ENCODE measurements around the gene PPP2R3A.

The PPP2R3A gene

DNA sequence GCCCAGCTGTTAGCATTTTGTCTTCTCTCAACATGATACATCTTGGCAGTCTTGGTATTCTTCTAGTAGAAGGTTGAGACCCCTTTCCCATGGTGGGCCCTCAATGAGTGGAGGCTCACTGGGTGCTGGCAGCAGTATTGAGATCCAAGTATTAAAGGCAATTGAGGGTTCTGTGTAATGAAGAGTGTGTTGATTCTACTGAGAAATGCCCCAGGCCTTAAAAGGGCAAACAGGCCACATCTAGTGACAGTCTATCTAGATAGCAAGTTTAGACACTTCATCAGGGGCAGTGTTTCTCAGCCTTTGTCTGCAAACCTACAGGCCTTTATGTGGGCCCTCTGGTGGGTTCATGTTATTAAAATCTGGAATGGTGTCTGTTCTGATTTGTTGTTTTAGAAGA lies 9.5 kb downstream of the PPP2R3A start:
- no peak for DNase-seq

DNA sequence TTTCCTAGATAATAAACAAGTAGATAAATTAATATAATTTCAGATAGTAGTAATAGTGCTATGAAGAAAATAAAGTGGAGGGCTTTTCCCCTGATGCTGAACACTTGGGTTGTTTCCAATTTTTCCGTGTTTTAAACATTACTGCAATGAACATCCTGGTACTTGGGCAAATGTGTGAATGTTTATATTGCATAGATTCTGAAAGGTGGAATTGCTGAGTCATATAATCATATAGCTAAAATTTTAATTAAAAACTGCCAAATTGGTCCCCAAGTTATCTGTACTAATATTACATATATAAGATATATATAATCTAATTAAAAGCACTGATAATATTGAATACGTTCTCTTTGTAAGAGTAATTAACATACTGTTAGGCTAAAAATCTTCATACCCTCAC lies 10.0 kb downstream of the PPP2R3A start:
- DNase-seq: no peak

DNA sequence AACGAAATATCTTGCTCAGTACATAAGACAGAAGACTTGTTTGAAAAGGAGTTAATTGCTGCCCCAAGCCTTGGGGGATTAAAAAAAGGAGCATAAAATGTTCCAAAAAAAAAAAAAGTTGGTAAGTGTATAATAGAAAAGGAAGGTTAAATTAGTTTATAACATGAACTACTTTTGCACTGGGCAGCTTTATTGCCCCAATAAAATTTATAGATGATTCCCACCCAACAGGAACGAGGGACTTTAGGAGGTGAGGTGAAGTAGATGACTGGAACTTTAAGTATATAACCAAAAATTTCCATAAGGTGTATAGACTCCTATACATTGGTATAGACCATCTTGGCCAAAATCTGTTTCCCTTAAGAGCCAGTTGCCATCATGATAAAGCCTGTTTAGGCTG lies 14.8 kb downstream of the PPP2R3A start:
- DNase-seq: no peak

DNA sequence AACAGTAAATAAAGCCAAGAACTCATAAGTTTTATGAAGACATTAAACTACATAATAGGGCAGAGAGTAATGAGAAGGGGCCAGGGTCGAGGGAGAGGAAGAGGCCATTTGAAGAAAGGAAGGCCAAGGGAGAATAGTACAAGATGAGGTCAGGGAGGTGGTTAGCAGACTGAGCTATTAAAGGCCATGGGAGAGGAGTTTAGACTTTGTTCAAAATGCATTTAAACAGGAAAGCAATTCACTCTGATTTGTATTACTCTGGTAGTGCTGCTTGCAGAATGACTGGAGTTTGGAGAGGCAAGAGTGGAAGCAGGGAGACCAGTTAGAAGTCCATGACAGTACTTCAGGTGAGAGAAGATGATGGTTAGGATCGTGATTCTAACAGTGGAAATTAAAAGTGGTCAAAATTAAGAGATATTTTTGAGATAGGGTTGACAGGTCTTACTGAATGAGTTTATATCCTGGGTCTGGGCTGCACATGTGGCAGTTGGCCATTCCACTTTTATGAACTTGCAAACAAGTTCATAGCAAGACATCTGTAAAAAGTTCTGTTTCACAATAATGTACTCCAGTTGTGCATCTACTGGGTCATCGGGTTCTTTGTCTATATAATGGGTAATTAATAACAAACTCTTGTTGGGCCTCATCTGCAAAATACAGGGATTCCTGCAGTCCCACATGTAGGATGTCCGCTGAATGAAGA lies 16.3 kb downstream of the PPP2R3A start:
- no peak for DNase-seq

DNA sequence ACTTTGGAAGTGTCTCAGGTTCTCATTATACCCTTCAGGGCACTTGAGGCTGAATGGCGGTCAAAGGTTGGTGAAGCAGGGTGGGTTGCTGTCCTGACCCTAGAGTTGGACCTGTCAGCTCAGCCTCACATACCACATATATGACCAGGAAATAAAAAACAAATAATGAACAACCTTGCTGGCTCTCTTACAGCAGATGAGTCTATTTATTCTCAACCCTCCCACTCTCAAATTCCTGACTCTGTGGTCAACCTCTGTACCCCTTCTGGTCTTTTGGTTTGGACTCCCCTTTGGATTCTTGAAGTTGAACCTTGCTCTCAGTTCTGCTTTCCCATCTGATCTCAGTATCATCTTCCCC lies 16.9 kb downstream of the PPP2R3A start:
- DNase-seq: no peak

DNA sequence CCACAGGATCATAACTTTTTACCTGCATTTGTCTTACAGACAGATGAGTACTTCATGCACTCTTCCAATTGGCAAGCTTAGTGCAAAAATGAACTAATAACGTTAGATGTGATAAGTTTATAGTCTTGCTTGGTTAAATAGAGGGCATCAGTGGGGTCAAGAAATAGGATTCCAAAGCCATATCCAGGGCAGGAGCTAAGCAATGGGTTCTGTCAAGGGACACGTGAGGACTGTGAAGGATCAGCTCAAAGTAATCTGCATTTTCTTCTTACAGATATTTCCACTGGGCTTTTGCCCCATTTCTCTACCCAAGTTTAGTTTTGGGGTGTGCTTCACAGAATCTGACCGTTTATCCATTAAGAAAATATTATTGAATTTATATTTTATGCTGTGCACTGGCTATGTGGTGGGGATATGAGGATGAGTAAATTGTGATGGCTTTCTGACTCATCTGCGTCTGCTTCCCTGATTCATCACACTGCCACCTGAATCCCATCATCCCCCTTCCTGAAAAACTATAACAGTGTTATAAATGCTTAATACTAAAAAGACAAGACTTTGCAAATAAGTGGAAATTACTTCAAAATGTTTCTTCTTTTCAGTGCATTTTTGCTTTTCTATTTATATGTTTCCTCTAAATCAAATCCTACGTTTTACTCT lies 17.5 kb downstream of the PPP2R3A start:
- DNase-seq: no peak

DNA sequence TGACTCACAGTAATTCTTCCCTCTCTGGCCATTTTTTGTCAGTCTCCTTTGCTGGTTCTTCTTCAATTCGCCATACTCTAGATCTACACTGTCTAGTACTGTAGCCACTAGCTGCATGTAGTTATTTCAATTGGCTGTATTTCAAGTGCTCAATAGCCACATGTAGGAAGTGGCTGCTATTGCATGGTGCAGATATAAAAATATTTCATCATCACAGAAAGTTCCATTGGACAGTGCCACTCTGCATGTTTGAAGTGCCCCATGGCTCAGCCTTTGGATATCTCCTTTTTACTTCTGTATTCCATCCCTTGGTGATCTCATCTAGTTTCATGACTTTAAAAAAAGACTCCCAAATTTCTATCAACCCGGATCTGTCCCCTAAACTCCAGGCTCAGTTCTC lies 22.1 kb downstream of the PPP2R3A start:
- DNase-seq: no peak

DNA sequence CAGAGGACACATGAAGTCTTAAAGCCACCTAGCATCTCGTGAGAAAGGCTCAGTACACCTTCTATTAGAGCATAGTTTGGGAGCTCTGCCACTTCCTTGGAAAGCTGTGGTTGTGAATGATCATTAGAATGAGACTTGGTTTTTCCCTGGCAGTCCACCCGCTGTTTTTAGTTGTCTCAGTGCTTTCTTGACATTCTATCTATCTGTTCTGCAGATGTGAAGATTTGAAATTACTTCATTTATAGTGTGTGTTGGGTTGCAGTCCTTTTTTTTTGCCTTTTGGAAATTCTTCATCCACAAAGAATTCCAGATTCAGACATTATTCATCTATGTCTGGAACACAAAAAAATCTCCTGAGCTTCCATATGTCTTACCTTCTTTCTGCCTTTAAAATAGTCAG lies 23.7 kb downstream of the PPP2R3A start:
- no peak for DNase-seq

DNA sequence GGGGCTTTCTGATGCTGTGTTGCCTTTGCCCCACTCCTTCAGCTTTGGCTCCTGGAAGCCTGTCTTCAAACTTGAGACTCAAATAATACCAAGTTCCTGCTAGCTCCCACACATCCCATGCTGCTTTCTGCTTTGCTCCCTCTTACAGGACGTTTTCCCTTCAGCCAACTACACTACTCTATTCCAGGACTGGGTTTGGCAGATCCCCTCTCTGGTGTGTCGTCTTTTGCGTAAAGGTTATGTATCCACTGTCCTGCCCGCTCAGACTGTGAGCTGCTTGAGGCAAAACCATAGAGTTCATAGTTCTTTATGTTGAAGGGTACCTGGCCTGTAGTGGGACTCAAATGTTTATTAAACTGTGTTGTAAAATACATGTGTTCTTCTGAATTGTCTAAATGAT lies 25.4 kb downstream of the PPP2R3A start:
- DNase-seq: no peak

DNA sequence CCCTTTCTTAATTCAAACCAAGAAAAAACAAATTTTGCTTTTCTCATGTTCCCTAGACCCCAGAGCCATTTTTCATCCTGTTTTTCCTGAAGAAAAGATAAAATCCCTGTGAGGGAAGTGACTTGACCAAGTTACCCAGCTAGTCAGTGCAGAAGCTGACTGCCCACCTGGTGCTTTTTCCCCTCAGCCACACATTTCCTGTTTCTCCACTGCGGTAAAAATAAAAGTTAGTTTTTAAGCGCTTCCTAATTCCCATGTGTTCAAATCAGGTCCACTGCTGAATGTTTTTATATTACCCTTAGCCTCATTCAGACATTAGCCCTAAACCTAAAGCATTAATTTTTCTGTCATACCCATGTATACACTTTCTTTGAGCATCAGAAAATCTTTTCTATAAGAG lies 26.1 kb downstream of the PPP2R3A start:
- DNase-seq: no peak

DNA sequence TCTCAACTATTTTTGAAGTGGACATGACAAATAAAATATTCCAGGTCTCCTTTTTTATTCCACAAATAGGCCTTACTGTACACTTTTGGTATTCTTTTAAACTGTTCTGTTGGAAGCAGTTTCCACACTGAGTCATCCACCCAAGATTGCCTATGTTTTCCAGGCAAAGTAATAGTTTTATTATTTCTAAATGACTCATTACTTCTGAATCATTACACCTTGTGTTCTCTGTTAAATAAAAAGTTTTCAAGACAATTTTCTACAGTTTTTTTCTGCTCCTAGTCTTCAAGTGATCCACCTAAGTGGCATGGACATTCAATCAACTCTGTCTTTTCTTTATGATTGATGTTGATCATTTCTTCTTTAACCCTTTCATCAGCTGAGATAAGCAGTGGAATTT lies 26.5 kb downstream of the PPP2R3A start:
- DNase-seq: no peak

DNA sequence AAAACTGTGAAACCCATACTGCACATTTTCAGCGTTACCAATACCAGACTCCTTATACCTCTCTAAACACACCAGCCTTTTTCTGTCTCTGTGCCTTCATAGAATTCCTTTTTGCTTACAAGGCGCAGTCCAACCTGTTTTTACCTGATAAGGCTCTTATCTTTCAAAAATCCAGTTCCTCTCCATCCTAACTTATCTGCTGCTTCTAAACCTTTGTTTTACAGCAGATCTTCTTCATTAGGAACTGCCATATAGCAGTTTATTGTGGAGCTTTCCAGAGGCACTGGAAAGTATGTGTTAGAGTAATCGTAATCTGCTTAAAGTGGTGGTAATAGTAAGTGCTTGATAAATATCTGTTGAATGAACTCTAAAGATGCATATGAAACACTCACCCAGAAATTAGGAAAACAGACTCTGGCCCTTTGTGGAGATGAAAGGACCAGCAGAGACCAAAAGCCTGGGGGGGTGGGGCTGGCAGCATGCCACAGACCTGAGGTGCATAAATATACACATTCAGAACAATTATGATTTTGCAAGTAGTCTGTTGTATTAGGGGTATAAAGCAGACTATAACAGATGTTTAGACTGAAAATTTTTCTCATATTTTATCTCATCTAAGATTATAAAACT lies 29.3 kb downstream of the PPP2R3A start:
- no peak for DNase-seq

DNA sequence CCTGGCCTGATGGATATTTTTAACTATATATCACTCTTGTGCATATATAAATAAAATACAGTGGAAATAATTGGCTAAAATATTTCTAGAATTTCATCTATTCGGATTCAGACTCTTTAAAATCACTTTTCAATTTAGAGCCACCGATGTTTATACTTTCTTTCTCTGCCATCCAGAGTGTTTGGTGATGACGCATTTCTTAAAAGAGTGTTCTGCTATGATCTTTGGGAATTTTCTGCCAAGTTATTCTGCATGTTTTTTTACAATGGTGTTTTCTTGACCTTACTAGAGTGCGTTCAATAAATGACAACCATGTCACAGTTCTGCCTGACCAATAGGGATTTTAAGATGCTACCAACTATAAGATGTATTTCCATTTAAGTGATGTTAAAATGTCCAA lies 30.2 kb downstream of the PPP2R3A start:
- DNase-seq: no peak

DNA sequence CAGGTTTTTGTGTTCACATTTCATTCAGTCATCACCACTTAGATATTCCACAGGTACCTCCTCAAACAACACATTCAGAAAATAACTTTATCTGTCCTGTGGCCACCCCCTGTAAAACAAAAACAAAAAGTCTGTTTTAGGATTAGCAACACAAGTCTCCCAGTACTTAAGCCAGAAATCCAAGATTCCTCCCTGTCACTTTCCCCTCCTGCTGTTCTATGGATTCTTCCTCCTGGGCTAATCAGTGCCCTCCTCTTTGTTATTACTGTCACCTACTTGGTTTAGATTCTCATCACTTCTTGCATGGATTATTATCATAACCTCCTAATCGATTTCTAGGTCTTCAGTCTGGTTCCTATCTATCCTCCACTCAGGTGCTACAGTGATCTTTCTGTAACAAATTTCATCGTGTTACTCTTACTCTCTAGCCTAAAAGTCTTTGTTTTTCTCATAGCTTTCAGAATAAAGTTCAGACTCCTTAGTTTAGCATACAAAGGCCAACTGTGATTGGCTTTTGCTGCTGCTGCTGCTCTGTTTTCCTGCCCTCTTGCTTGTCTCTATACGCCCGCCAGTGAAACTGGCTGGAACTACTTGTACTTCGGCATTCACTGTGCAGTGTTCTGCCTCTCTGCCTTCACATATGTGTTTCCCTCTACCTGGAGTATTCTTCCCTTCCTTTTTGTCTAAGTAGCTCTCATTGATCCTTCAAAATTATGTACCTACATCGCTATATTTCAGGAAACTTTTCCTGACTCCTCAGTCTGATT lies 32.2 kb downstream of the PPP2R3A start:
- no peak for DNase-seq

DNA sequence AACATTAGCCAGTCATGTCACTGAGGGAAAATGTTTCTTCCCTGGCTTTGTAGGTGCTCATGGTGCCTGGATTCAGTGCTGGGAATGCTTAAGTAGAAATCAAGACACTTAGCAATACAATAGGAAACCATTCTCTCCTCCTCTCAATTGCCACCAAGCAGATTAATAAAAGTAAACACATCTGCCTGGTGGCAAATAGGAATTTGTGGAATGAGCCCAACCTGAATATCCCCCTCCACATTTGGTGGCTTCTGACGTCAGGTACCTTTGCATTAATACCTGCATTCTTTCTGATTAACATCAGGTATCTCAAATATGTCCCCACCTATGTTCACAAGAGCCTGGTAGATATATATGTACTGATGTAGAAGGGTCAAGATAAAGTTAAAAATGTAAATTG lies 42.7 kb downstream of the PPP2R3A start:
- DNase-seq: no peak

DNA sequence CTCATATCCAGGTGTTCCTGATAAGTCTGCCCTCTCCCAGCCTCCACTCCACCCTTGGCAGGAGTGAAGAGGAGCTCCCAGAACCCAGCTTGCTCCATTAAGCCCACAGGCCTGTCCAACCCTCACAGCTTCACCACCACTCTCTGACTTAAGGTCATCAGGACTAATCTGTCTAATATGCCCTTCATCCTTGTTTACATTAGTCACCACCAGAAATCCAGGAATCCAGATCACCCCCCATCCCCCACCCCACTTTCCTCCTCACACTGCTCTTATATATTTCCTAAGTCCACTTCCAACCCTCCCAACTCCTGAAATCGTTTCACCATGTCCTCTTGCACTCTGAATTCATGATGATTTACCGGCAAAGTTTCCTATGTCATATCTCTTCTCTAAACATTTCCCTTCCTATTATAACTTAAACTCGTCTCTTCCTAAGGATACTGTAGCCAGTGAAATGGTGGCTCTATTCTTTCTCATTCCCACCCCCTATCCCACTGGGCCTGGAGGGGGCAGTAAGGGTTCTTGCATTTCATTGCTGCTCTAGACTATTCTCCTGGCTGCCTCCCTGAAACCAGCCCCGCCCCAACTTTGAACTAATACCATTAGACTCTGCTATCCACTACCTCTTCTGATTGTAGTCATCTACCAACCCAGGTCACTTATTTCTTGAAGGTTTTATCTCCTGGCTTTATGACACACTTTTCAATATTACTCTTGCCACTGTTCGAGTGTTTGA lies 43.4 kb downstream of the PPP2R3A start:
- DNase-seq: no peak

DNA sequence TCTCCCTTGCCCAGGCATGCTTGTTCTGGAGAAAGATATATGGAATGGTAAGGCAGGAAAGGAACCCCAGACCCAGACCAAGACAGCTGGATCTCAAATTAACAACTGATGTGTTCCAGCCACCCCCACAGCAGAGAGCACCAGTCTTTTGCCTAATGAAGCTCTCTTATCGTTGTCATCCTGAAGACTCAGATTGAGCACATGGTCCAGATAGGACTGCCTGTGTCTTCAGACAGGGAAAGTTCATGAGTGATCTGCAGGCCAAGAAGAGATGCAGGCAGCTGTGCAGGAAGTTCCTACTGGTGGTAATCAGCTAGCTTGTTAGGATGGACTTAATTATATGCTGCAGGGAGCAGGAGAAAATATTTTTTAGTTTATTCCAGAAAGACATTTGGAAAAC lies 53.3 kb downstream of the PPP2R3A start:
- no peak for DNase-seq

DNA sequence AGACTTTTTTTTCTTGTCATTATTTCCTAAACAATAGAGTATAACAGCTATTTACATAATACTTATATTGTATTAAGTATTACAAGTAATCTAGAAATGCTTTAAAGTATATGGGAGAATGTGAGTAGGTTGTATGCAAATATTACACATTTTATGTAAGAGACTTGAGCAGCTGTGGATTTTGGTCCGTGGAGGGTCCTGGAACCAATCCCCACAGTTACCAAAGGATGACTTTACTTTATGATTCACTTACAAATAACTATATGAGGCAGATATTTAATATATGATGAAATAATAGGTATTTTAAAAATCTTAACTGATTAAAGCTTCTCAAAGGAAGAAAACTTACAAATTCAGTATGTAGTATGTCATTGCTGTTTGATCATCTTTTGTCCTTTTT lies 56.3 kb downstream of the PPP2R3A start:
- no peak for DNase-seq

DNA sequence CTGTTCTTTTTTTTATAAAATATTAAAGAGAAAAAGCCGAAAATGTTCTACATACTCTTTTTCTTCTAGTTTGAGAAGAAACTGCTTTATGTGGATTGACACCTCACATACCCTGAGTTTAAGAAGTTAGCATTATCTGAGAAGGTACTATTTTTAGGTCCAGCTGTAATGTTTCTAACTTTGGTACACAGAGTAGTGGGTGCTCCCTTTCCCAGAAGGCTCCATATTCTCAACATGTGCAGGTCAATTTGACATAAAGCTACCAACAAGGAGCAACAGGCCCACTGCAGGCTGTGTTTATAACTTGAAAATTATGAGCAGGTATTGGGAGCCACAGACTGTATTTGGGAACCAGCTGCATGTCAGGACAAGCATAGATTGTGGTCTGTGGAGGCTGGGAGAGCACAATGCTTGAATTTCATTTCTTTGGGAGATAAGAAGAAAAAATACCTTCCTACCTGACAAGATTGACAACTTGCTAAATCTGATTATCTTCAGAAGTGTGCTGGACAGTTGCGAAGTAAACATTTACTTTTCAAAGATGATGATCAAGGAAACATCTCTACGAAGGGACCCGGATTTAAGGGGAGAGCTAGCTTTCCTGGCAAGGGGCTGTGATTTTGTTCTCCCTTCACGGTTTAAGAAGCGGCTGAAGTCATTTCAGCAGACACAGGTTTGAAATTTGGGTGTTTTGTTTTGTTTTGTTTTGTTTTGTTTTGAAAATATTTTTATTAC lies 57.2 kb downstream of the PPP2R3A start:
- no peak for DNase-seq

DNA sequence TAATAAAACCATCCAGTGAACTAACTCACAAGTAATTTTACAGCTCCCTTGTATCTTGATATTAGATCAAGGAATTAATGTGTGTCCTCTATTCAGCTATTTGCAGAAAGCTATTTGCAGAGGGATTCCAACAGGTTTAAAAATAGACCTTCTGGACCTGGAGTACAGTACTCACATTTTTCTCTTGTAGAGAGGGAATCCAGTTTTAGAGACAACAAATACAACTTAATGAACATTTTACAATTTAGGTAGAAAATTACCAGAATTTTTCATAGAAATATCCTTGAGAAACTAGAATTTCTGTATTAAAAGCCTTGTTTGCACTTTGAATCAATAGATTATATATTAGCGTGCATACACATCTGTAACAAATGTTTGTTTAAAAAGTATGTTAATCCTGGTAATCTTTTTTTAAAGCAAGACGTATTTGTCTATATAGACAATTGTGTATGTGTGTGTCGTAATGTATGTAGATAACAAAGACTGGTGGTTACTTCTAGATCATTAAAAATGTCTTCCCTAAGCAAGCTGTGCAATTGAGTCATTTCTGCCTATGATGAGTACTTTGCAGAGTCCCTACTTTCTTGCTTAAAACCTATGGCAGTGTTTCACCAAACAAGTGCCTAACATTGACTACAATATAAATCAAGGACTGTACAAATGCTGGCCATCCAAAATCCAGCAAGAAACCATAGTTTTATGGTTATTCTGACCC lies 57.9 kb downstream of the PPP2R3A start:
- DNase-seq: no peak

DNA sequence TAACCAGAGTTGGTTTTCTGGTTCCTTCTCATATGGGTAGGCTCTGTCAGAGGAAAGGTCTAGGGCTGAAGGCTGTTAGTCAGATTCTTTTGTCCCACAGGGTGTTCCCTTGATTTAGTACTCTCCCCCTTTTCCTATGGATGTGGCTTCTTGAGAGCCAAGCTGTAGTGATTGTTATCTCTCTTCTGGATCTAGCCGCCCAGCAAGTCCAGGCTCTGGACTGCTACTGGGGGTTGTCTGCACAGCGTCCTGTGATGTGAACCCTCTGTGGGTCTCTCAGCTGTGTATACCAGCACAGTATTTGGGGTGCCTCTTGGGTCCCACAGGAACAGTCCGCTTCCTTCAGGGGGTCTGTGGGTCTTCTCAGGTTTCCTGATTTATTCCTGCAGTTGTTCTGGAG lies 70.8 kb downstream of the PPP2R3A start:
- no peak for DNase-seq

DNA sequence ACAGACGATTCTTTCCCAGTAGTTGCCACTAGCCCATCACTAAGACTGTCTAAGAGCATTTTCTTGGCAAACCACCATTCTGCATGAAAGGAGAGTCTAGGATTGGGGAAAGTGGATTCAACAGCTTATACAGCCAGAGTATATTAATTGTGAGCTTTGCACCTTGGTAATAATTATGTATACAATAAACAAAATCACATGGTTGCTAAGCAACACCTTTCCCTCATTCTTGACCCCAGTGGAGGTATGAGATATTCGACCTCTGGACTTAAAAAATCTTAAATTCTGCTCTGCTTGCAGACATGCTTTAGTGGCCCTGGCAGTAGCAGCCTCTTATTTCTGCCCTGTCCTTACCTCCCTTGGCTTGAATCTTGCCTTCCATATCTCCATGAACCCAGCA lies 73.1 kb downstream of the PPP2R3A start:
- DNase-seq: no peak

All from SHP77 (cell line).